H1 (cell line): ENCODE measurements around the gene AGFG2.

Experiments used
- CHD1 ChIP-seq: IDR thresholded peaks from 2 replicates; pipeline ENCODE4 v1.6.1; 2012; ENCODE audit warnings: low read depth, low read length, improper control_type of control experiment
- CTCF ChIP-seq, 3 experiments: IDR thresholded peaks; 1 replicate in 2 of 3; 2 replicates in 1 of 3; pipeline versions ENCODE4 v1.5.1 to v1.6.1; 2011; ENCODE audit warnings: low read length in 3 of 3, mild to moderate bottlenecking in 3 of 3, inconsistent platforms in 2 of 3, low read depth in 1 of 3, moderate library complexity in 1 of 3; ENCODE audit not compliant: insufficient read depth in 1 of 3; ENCODE audit errors: control extremely low read depth in 1 of 3
- EGR1 ChIP-seq: IDR thresholded peaks from 2 replicates; pipeline ENCODE4 v1.6.1; 2011; ENCODE audit warnings: low read depth, low read length, borderline replicate concordance
- JUN ChIP-seq: IDR thresholded peaks from 2 replicates; pipeline ENCODE4 v1.6.1; 2011; ENCODE audit warnings: low read depth, mild to moderate bottlenecking, improper control_type of control experiment, low read length
- KDM1A ChIP-seq: fragments of 200-600, 300-600 bp; sonication (generic); IDR thresholded peaks from 2 replicates; pipeline ENCODE4 v1.7.1; 2016; ENCODE audit warnings: mild to moderate bottlenecking, low read length, borderline replicate concordance
- MAX ChIP-seq: IDR thresholded peaks from 2 replicates; pipeline ENCODE4 v1.6.1; 2012; ENCODE audit warnings: inconsistent platforms
- PHF8 ChIP-seq: fragments of 200-600 bp; sonication (generic); conservative IDR thresholded peaks from 2 replicates; pipeline ENCODE4 v1.7.1; 2012; ENCODE audit warnings: low read depth, mild to moderate bottlenecking, inconsistent platforms, low read length, moderate library complexity
- POLR2AphosphoS5 ChIP-seq: IDR thresholded peaks from 2 replicates; pipeline ENCODE4 v1.6.1; 2011; ENCODE audit warnings: low read depth, low read length

DNA sequence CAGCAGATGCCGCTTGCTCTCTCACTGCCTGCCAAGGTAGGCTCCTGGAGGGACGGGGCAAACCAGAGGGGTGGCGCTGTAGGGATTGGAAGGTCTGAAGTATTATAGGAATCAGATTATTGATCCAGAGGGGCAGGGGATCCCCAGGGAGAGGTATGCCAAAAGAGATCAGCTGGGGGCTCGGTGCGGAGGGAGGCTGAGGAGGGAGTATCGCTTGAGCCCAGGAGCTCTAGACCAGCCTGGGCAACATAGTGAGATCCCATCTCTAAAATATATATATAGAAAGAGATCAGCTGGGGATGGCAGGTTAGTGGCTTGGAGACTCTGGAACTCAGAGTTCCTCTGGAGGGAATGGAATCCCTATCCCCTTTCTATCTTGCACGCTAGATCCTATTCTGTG is 56.2 kb downstream of the AGFG2 start:
- no peak for TF ChIP-seq EGR1
- TF ChIP-seq CTCF (IDR thresholded peaks at IDR 0.05; ENCODE audit: control extremely low read depth in 1 of 3, insufficient read depth in 1 of 3, low read depth in 1 of 3, low read length in 3 of 3) = no peak
- no peak for TF ChIP-seq MAX
- no peak for TF ChIP-seq JUN
- no peak for TF ChIP-seq PHF8
- no peak for TF ChIP-seq POLR2AphosphoS5
- no peak for TF ChIP-seq CHD1
- TF ChIP-seq KDM1A = no peak
